ENCODE data around the gene NLGN2. TPM values are rescaled to one million over a fixed set of nuclear protein-coding genes. Genes with fewer than 3 reads are reported as not detected.

NLGN2 gene
- total RNA-seq, 1 experiment from 2014 or later, result 2.2 TPM

- Histone ChIP-seq H3K36me3 (peaks cover 45% of the 10 kb centered on the region), H3K27me3 (replicated peaks) (no peaks in the 10 kb centered on the region), H3K27ac (no peak overlapping the region), H3K9me3 (replicated peaks) (no peaks in the 10 kb centered on the region), H3K4me1 (replicated peaks) (no peaks in the 10 kb centered on the region), H3K4me3 (no peak overlapping the region)
- DNase-seq (ENCODE audit: low read depth in 1 of 2, low spot score in 2 of 2), result no peak
Observed at GRCh38 chr17:7463372-7463846, 55.8 kb downstream of the NLGN2 start.

GRCh38 chr17:7464081-7464480 lies 56.4 kb downstream of the NLGN2 start:
- Histone ChIP-seq H3K27me3 (replicated peaks) (no peaks in the 10 kb centered on the region), H3K9me3 (replicated peaks) (no peaks in the 10 kb centered on the region)

GRCh38 chr17:7465597-7466275 lies 58.1 kb downstream of the NLGN2 start:
- Histone ChIP-seq H3K4me3 (no peak overlapping the region), H3K27me3 (replicated peaks) (no peaks in the 10 kb centered on the region), H3K27ac (no peak overlapping the region), H3K36me3 (peaks cover 49% of the 10 kb centered on the region), H3K4me1 (replicated peaks) (no peaks in the 10 kb centered on the region), H3K9me3 (replicated peaks) (no peaks in the 10 kb centered on the region)
- no peak for DNase-seq (ENCODE audit: low read depth in 1 of 2, low spot score in 2 of 2)

More at GRCh38 chr17:7464081-7464480, 56.4 kb downstream of the NLGN2 start:
- Histone ChIP-seq H3K4me1 (replicated peaks) (no peaks in the 10 kb centered on the region), H3K36me3 (peaks cover 47% of the 10 kb centered on the region), H3K27ac (no peak overlapping the region), H3K4me3 (no peak overlapping the region)
- DNase-seq (ENCODE audit: low read depth in 1 of 2, low spot score in 2 of 2), result no peak

GRCh38 chr17:7466318-7466638 lies 58.6 kb downstream of the NLGN2 start:
- Histone ChIP-seq H3K4me1 (replicated peaks) (no peaks in the 10 kb centered on the region), H3K4me3 (no peak overlapping the region), H3K9me3 (replicated peaks) (no peaks in the 10 kb centered on the region), H3K27me3 (replicated peaks) (no peaks in the 10 kb centered on the region), H3K27ac (no peak overlapping the region), H3K36me3 (peaks cover 50% of the 10 kb centered on the region)
- DNase-seq (ENCODE audit: low read depth in 1 of 2, low spot score in 2 of 2), result no peak

- no peaks in the 10 kb centered on the region for H3K4me1 ChIP-seq (replicated peaks)
- no peaks in the 10 kb centered on the region for H3K9me3 ChIP-seq (replicated peaks)
- no peak overlapping the region for H3K27ac ChIP-seq
- no peak overlapping the region for H3K4me3 ChIP-seq
- DNase-seq (ENCODE audit: low read depth in 1 of 2, low spot score in 2 of 2), result no peak
- H3K27me3 ChIP-seq (replicated peaks), result no peaks in the 10 kb centered on the region
- peaks cover 48% of the 10 kb centered on the region for H3K36me3 ChIP-seq
Observed at GRCh38 chr17:7466639-7467341, 59.1 kb downstream of the NLGN2 start.

- no peak for DNase-seq (ENCODE audit: low read depth in 1 of 2, low spot score in 2 of 2)
- H3K27me3 ChIP-seq (replicated peaks), result no peaks in the 10 kb centered on the region
- no peaks in the 10 kb centered on the region for H3K4me1 ChIP-seq (replicated peaks)
- H3K27ac ChIP-seq, result no peak overlapping the region
- H3K4me3 ChIP-seq, result no peak overlapping the region
- H3K36me3 ChIP-seq, result peaks cover 48% of the 10 kb centered on the region
- H3K9me3 ChIP-seq (replicated peaks), result no peaks in the 10 kb centered on the region
Observed at GRCh38 chr17:7467498-7467897, 59.9 kb downstream of the NLGN2 start.

- Histone ChIP-seq H3K4me1 (replicated peaks) (no peaks in the 10 kb centered on the region), H3K27me3 (replicated peaks) (no peaks in the 10 kb centered on the region), H3K4me3 (no peak overlapping the region), H3K27ac (no peak overlapping the region), H3K9me3 (replicated peaks) (no peaks in the 10 kb centered on the region), H3K36me3 (peaks cover 40% of the 10 kb centered on the region)
- DNase-seq (ENCODE audit: low read depth in 1 of 2, low spot score in 2 of 2), result no peak
Observed at GRCh38 chr17:7468290-7468689, 60.6 kb downstream of the NLGN2 start.

GRCh38 chr17:7468804-7469389 lies 61.3 kb downstream of the NLGN2 start:
- no peak for DNase-seq (ENCODE audit: low read depth in 1 of 2, low spot score in 2 of 2)
- Histone ChIP-seq H3K27ac (no peak overlapping the region), H3K4me1 (replicated peaks) (no peaks in the 10 kb centered on the region), H3K36me3 (peaks cover 34% of the 10 kb centered on the region), H3K9me3 (replicated peaks) (no peaks in the 10 kb centered on the region), H3K27me3 (replicated peaks) (no peaks in the 10 kb centered on the region), H3K4me3 (no peak overlapping the region)

Other genes starting within 250 kb of the NLGN2 start
- 0.16 TPM in 1 of 2 replicates, not detected in the other for gene ASGR1, start 228.5 kb upstream of the NLGN2 start, total RNA-seq (2014; rRNA removed; shearing (Covaris generic))
- gene DLG4, start 188.0 kb upstream of the NLGN2 start, total RNA-seq (2014; rRNA removed; shearing (Covaris generic)), result 8.9 and 9.3 TPM in 2 replicates
- gene ACADVL, start 187.9 kb upstream of the NLGN2 start, total RNA-seq (2014; rRNA removed; shearing (Covaris generic)), result 205 and 227 TPM in 2 replicates
- 30.6 and 45.3 TPM in 2 replicates for gene DVL2, start 173.3 kb upstream of the NLGN2 start, total RNA-seq (2014; rRNA removed; shearing (Covaris generic))
- gene PHF23, start 168.4 kb upstream of the NLGN2 start, total RNA-seq (2014; rRNA removed; shearing (Covaris generic)), result 27.5 and 30.3 TPM in 2 replicates
- gene GABARAP, start 165.4 kb upstream of the NLGN2 start, total RNA-seq (2014; rRNA removed; shearing (Covaris generic)), result 139 and 146 TPM in 2 replicates
- gene CTDNEP1, start 156.1 kb upstream of the NLGN2 start, total RNA-seq (2014; rRNA removed; shearing (Covaris generic)), result 15.5 and 21.8 TPM in 2 replicates
- 37.2 and 52.4 TPM in 2 replicates for gene ELP5, start 155.6 kb upstream of the NLGN2 start, total RNA-seq (2014; rRNA removed; shearing (Covaris generic))
- not detected in 2 replicates for gene CLDN7, start 145.4 kb upstream of the NLGN2 start, total RNA-seq (2014; rRNA removed; shearing (Covaris generic))
- gene SLC2A4, start 126.1 kb upstream of the NLGN2 start, total RNA-seq (2014; rRNA removed; shearing (Covaris generic)), result 0.32 TPM in 1 of 2 replicates, not detected in the other
- gene YBX2, start 113.2 kb upstream of the NLGN2 start, total RNA-seq (2014; rRNA removed; shearing (Covaris generic)), result not detected in 2 replicates
- gene EIF5A, start 100.2 kb upstream of the NLGN2 start, total RNA-seq (2014; rRNA removed; shearing (Covaris generic)), result 342 and 632 TPM in 2 replicates
- gene GPS2, start 92.5 kb upstream of the NLGN2 start, total RNA-seq (2014; rRNA removed; shearing (Covaris generic)), result 86.3 and 112 TPM in 2 replicates
- gene NEURL4, start 78.5 kb upstream of the NLGN2 start, total RNA-seq (2014; rRNA removed; shearing (Covaris generic)), result 8.1 and 13.8 TPM in 2 replicates
- not detected in 2 replicates for gene ACAP1, start 71.3 kb upstream of the NLGN2 start, total RNA-seq (2014; rRNA removed; shearing (Covaris generic))
- 5.4 and 7.0 TPM in 2 replicates for gene KCTD11, start 55.7 kb upstream of the NLGN2 start, total RNA-seq (2014; rRNA removed; shearing (Covaris generic))
- gene TMEM95, start 52.7 kb upstream of the NLGN2 start, total RNA-seq (2014; rRNA removed; shearing (Covaris generic)), result not detected in 2 replicates
- gene TNK1, start 26.8 kb upstream of the NLGN2 start, total RNA-seq (2014; rRNA removed; shearing (Covaris generic)), result not detected in 2 replicates
- gene PLSCR3, start 13.3 kb upstream of the NLGN2 start, total RNA-seq (2014; rRNA removed; shearing (Covaris generic)), result 13.3 and 14.2 TPM in 2 replicates
- 24.7 and 28.8 TPM in 2 replicates for gene TMEM256, start 3.7 kb upstream of the NLGN2 start, total RNA-seq (2014; rRNA removed; shearing (Covaris generic))
- gene SPEM1, start 12.5 kb downstream of the NLGN2 start, total RNA-seq (2014; rRNA removed; shearing (Covaris generic)), result not detected in 2 replicates
- gene SPEM2, start 17.8 kb downstream of the NLGN2 start, total RNA-seq (2014; rRNA removed; shearing (Covaris generic)), result not detected in 2 replicates
- gene SPEM3, start 21.0 kb downstream of the NLGN2 start, total RNA-seq (2014; rRNA removed; shearing (Covaris generic)), result not detected in 2 replicates
- 0.45 TPM in 1 of 2 replicates, not detected in the other for gene TMEM102, start 27.6 kb downstream of the NLGN2 start, total RNA-seq (2014; rRNA removed; shearing (Covaris generic))
- gene FGF11, start 31.7 kb downstream of the NLGN2 start, total RNA-seq (2014; rRNA removed; shearing (Covaris generic)), result not detected in 2 replicates
- gene CHRNB1, start 37.2 kb downstream of the NLGN2 start, total RNA-seq (2014; rRNA removed; shearing (Covaris generic)), result 3.9 and 14.7 TPM in 2 replicates
- 13.8 and 19.9 TPM in 2 replicates for gene ZBTB4, start 71.8 kb downstream of the NLGN2 start, total RNA-seq (2014; rRNA removed; shearing (Covaris generic))
- not detected in 2 replicates for gene SLC35G6, start 73.6 kb downstream of the NLGN2 start, total RNA-seq (2014; rRNA removed; shearing (Covaris generic))
- gene POLR2A, start 76.5 kb downstream of the NLGN2 start, total RNA-seq (2014; rRNA removed; shearing (Covaris generic)), result 17.5 and 29.3 TPM in 2 replicates
- gene TNFSF12, start 141.2 kb downstream of the NLGN2 start, total RNA-seq (2014; rRNA removed; shearing (Covaris generic)), result 5.9 and 22.8 TPM in 2 replicates
- 0.56 and 1.3 TPM in 2 replicates for gene TNFSF13, start 150.9 kb downstream of the NLGN2 start, total RNA-seq (2014; rRNA removed; shearing (Covaris generic))
- gene SENP3, start 154.1 kb downstream of the NLGN2 start, total RNA-seq (2014; rRNA removed; shearing (Covaris generic)), result 74.9 and 101 TPM in 2 replicates
- gene CD68, start 171.8 kb downstream of the NLGN2 start, total RNA-seq (2014; rRNA removed; shearing (Covaris generic)), result 0.31 and 5.2 TPM in 2 replicates
- gene MPDU1, start 176.0 kb downstream of the NLGN2 start, total RNA-seq (2014; rRNA removed; shearing (Covaris generic)), result 166 and 213 TPM in 2 replicates
- not detected in 2 replicates for gene SOX15, start 182.2 kb downstream of the NLGN2 start, total RNA-seq (2014; rRNA removed; shearing (Covaris generic))
- 39.6 and 49.5 TPM in 2 replicates for gene FXR2, start 207.1 kb downstream of the NLGN2 start, total RNA-seq (2014; rRNA removed; shearing (Covaris generic))
- gene SAT2, start 220.0 kb downstream of the NLGN2 start, total RNA-seq (2014; rRNA removed; shearing (Covaris generic)), result 28.1 and 40.1 TPM in 2 replicates
- not detected in 2 replicates for gene SHBG, start 222.3 kb downstream of the NLGN2 start, total RNA-seq (2014; rRNA removed; shearing (Covaris generic))
- not detected in 2 replicates for gene ATP1B2, start 243.1 kb downstream of the NLGN2 start, total RNA-seq (2014; rRNA removed; shearing (Covaris generic))

All from SJSA1 (cell line).